ENCODE results near the gene ROM1.

- TF ChIP-seq POLR2AphosphoS5 (IDR thresholded peaks at IDR 0.05), result no peak
- no peak for TF ChIP-seq CTCF (IDR thresholded peaks at IDR 0.05)
- no peak for TF ChIP-seq POLR2A (IDR thresholded peaks at IDR 0.05)
Observed at GRCh38 chr11:62599901-62600300, 13.2 kb upstream of the ROM1 start.

Measured in breast epithelium (tissue), 3 donors.